ENCODE data around the gene FJX1.
"Not testable (repeated sequence)": the region's sequence is repeated elsewhere in the genome, so short reads cannot be mapped to it uniquely, and the experiment has no call there.

FJX1 gene

DNA sequence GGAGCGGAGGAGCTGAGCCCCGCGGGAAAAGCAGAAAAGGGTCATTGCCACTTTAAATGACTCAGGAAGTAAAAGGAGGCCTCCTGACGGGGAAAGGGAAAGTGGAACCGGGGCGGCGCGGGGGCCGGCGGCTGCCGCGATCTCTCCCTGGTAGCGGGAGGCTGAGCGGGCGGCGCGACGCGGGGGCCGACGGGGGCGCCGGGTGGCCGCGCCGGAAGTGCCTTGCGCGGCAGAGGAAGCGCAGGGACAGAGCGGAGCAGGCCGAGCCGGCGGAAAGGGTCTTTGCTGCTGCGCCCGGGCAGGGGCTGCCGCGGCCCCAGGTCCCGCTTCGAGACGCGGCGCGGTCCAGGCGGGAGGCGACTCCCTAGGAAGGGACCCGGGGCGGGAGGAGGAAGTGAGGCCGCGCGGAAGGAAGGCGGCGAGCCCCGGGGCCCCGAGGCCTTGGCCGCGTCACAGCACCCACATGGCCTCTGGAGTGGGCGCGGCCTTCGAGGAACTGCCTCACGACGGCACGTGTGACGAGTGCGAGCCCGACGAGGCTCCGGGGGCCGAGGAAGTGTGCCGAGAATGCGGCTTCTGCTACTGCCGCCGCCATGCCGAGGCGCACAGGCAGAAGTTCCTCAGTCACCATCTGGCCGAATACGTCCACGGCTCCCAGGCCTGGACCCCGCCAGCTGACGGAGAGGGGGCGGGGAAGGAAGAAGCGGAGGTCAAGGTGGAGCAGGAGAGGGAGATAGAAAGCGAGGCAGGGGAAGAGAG, 44.6 kb downstream of the FJX1 start, which contains the start of gene TRIM44:
Gene TRIM44, plus strand, starts transcription at position 127 of the 759 bp plus-strand sequence. Its CDS starts 337 bp downstream, at position 464.
- peak within 1 kb of the TSS; percentile 85 for H3K4me3 ChIP-seq (ENCODE audit: low read length)
- no peak for TF ChIP-seq CTCF (IDR thresholded peaks at IDR 0.05; ENCODE audit: insufficient read depth, low read depth, low read length, missing control alignments)
- peak; percentile 81 for DNase-seq (ENCODE audit: low read depth)

GRCh38 chr11:35663408-35663702, 45.1 kb downstream of the FJX1 start:
- TF ChIP-seq CTCF (IDR thresholded peaks at IDR 0.05; ENCODE audit: insufficient read depth, low read depth, low read length, missing control alignments) = no peak
- peak overlapping the region; percentile 85 for H3K4me3 ChIP-seq (ENCODE audit: low read length)
- DNase-seq (ENCODE audit: low read depth) = no peak

GRCh38 chr11:35664977-35665441, 46.7 kb downstream of the FJX1 start:
- DNase-seq (ENCODE audit: low read depth) = no peak
- peak overlapping the region; percentile 85 for H3K4me3 ChIP-seq (ENCODE audit: low read length)
- TF ChIP-seq CTCF (IDR thresholded peaks at IDR 0.05; ENCODE audit: insufficient read depth, low read depth, low read length, missing control alignments) = no peak

DNA sequence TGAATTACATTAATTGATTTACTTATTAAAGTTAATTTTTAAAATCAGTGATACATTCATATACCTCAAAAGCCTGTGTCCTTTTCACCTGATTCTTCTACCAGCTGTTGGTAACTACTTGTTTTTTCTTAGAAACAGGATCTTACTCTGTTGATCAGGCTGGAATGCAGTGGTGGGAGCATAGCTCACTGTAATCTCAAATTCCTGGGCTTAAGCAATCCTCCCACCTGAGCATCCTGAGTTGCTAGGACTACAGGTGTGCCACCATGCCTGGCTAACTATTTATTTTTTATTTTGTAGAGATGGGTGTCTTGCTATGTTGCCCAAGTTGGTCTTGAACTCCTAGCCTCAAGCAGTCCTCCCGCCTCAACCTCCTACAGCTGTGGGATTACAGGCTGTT, 49.0 kb downstream of the FJX1 start:
- TF ChIP-seq CTCF (IDR thresholded peaks at IDR 0.05; ENCODE audit: insufficient read depth, low read depth, low read length, missing control alignments) = no peak

GRCh38 chr11:35668350-35668749, 50.1 kb downstream of the FJX1 start:
- DNase-seq (ENCODE audit: low read depth); H3K4me3 ChIP-seq (ENCODE audit: low read length): not testable (repeated sequence)

More for the DNA sequence above, 49.0 kb downstream of the FJX1 start:
- H3K4me3 ChIP-seq (ENCODE audit: low read length) = no peak overlapping the region
- no peak for DNase-seq (ENCODE audit: low read depth)

Data from epithelial cell of esophagus (primary cell).